ENCODE measurements around the gene PSME3IP1. TPM values are rescaled to one million over a fixed set of nuclear protein-coding genes. Genes with fewer than 3 reads are reported as not detected.
"Not testable (repeated sequence)": the region's sequence is repeated elsewhere in the genome, so short reads cannot be mapped to it uniquely, and the experiment has no call there.

Gene PSME3IP1
- total RNA-seq, 1 donor from 2014 or later: 142 TPM

DNA sequence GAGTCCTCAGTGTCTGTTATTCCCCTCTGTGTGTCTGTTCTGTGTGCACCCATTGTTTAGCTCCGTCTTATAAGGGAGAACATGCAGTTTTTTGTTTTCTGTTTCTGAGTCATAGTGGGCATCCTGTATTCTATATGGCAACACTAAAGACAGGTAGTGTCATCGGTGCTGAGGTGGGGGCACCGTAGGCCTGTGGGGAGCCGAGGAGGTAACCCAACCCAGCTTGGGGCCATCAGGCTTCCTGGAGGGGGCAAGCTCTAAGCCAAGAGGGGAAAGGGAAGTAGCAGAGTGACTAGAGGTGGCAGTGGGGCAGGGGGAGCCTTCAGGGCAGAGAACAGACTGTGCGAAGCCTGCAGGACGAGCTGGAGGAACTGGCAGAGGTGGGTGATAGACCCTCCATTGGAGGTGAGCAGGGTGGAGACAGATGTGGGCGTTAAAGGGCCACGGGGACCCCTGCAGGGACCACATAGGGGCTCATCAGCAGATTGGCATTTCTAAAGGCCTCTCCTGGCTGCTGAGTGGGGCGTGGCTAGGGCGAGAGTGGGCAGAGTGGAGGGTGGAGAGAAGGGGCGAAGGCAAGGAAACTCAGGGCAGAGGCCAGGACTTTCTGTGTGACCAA lies 57.0 kb downstream of the PSME3IP1 start:
- FAIRE-seq (no peak), DNase-seq (ENCODE audit: low spot score in 2 of 2) (no peak)

DNA sequence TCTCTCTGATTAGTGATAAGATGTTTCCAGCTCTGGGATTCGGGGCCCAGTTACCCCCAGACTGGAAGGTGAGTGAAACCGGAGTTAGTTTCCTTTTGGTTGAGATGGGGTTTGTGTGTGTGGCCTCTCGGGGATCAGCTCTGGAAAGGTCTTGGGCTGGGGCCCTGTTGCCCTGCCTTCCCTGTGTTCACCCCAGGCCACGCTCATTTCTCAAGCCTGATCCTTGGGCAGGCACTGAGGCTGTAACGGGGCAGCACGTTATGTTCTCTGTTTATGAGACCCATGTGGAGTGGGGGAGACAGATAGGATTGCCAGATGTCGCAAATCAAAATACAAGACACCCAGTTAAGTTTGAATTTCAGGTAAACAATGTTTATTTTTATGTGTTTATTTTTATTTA lies 58.0 kb downstream of the PSME3IP1 start:
- no peak for FAIRE-seq
- no peak for DNase-seq (ENCODE audit: low spot score in 2 of 2)

DNA sequence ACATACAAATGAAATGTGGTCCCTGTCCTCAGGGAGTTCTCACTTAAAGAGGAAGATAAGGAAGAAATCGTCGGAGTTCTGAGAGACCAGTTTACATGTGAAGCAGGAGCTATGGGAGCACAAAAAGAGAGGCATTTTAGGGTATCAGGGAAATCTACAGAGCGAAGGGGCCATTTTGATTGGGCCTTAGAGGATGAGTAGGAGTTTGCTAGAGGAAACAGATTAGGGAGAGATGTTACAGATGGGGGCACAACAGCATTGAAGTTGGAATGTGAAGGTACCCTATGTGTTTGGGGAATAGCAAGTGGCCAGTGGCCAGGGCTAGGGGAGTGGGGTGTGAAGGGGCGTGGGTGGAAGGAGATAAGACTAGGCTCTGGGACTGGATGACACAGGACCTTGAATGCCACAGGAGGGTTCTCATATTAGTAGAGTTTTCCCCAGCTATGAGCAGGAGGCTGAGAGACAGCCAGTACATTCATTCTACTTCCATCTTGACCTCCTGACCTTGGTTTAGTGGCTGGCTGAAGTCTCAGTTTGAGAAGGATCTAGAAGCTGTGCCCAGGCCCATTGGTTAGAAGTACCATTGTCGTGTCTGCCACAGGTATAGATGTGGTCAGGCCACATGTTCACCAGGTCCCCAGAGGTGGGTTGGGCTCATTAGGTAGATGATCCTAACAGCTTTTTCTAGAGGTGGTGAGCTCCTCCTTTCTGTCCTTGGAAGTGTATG lies 58.6 kb downstream of the PSME3IP1 start:
- DNase-seq (ENCODE audit: low spot score in 2 of 2) (no peak), FAIRE-seq (no peak)

DNA sequence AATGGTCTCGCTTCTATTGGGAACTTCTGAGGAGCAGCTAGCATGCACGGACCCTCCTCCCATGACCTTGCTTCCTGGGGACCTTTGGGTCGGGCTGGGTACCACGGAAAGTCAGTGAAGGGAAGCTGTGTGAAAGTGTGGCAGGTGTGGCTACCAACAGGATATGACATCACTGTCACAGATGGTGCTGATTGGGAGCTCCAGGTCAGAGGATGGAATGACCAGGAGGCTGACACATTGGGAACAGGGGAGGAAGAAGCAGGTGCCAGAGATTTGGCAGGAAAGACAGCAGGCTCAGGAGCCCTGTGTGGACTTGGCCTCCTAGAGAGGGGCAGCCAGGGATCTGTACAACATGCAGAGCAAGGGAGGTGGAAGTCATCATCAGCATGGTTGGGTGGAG lies 59.4 kb downstream of the PSME3IP1 start:
- FAIRE-seq: no peak
- DNase-seq (ENCODE audit: low spot score in 2 of 2): no peak

DNA sequence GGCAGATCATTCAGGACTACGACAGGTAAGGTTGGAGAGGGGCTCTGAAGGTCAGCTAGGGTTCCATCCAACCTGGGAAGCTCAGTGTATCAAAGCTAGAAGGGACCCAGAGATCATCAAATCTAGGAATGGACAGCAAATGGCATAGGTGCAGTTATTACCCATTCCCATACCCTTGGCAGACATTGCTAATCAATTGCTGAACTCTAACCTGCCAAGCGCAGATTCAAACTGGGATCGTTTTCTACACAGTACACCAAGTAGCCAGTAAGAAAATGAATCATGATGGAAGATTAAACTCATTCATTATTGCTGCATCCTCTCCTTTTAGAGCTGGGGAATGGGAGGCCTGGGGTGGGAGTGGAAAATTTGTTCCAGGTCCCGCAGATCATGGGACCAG lies 59.9 kb downstream of the PSME3IP1 start:
- DNase-seq (ENCODE audit: low spot score in 2 of 2) (no peak), FAIRE-seq (no peak)

DNA sequence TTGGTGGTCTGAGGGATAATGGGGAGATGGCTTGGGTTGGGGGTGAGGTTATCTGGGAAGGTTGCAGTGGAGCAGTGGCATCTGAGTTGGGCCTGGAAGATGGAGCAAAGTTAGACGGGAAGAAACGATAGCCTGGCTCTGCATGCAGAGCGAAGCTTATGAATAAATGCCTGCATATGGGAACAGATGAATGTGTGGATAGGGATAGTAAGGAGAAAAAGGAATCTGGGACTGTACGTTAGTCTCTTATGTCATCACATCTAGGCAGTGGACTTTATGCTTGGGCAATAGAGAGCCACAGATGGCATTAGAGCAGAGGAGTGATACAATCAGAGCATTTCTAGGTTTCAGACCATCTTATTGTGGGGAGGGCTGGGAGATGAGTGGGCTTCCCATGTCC lies 60.5 kb downstream of the PSME3IP1 start:
- FAIRE-seq (no peak), DNase-seq (ENCODE audit: low spot score in 2 of 2) (no peak)

DNA sequence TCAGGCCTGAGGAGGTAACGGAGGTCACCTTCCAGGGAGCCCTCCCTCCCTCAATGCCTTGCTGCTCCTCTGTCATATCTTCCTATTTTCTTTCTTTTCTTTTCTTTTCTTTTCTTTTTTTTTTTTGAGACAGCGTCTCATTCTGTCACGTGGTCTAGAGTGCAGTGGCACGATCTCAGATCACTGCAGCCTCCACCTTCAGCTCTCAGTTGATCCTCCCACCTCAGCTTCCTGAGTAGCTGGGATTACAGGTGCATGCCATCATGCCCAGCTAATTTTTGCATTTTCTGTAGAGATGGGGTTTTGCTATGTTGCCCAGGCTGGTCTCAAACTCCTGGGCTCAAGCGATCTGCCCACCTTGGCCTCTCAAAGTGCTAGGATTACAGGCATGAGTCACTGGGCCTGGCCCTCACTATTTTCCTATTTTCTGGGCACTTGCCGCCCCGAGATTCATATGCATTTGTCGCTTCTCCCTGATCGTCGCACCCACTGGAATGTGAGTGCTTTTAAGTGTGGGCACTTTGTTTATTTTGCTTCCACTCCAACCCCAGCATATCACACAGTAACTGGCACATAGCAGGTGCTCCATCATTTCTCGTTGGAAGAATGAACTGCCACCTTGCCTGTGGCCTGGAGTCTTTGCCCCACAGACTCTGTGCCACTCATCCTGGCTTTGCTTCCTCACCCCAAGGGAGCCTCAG lies 61.7 kb downstream of the PSME3IP1 start:
- FAIRE-seq: no peak
- no peak for DNase-seq (ENCODE audit: low spot score in 2 of 2)

DNA sequence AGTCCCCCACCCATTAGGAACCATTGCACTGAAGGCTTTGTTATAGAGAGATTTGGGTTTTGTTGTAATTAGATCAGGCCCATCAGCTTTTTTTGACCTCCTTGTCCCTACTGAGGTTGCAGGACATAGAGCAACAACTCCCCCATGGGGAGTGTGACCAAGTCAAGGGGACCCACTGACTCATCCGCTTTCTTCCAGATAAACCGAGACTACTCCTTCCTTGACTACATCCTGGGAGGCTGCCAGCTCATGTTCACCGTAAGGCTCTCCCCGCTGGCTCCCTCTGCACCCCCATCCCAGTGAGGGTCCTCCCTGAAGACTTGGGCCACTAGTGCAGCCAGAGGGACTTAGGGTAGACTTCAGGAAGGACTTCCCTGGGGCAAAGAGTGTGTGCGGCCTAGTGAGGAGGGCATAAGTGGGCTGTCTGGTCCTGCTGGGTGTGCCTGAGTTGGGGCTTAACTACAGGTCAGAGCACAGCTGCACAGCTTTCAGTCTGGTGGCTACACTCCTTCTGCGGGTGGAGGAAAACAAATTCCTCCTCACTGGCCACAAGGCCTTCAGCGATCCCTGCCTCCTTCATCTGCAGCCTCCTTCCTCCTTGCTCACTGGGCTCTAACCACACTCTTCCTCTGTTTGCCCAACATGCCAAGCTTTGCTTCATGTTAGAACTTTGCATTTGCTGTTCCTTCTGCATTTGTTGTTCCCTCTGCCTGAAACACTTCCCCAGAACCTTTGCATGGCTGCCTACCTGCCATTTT lies 62.4 kb downstream of the PSME3IP1 start:
- no peak for FAIRE-seq
- no peak for DNase-seq (ENCODE audit: low spot score in 2 of 2)

DNA sequence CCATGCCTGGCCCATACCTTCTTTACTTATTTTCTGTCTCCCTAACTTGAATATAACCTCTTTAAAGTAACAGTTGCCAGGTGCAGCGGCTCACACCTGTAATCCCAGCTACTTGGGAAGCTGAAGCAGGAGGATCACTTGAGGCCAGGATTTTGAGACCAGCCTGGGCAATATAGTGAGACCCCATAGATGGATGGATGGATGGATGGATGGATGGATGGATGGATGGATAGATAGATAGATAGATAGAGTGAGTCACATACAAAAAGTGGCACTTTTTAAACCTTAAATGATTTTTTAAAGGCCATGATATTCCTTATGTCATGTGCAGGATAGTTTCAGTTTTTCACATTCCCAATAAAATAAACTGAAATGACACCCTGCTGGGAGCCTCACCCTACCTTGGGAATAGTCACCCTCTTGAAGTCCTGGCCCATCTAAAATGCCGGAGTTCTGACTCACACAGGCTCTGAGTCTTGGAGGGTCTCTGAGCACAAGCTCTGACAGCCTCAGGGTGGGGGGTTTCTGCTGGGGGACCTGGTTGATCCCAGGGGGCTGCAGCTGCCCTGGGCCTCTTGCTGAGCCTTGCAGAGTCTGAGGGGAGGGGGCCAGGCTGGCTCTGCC lies 67.3 kb downstream of the PSME3IP1 start:
- FAIRE-seq: no peak

DNA sequence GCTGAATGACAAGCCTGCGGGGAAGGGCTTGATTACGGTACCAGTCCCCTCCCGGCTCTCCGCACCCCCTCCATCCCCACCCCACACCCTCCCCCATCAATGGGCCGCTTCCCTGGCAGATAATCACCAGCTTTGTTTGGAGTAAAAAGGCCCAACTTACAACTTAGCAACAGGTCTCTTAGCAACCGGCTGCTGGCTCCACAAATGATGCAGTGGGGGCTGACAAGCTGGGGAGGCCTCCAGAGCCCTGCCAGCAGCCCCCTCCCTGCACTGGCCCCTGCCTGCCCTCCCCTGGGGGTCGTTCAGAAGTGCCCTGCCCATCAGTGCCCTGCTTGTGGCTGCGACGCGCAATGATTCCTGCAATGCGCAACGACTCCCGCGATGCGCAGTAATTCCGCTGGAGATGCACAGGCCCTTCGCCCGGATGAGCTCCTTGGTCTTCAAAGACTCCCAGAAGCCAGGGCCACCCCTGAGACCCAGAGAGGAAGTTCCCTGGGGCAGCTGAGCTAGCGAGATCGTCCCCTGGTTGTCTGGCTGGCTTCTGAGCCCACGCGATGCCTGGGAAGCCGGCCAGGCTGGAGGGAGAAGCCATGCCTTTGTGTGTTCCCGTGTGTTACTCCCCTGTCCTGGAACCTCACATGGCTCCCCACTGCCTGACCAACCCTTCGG lies 70.2 kb downstream of the PSME3IP1 start:
- no peak for FAIRE-seq
- peak; percentile 72 to 85 for DNase-seq (ENCODE audit: low spot score in 2 of 2)

More for the DNA sequence above, 67.3 kb downstream of the PSME3IP1 start:
- no peak for DNase-seq (ENCODE audit: low spot score in 2 of 2)

DNA sequence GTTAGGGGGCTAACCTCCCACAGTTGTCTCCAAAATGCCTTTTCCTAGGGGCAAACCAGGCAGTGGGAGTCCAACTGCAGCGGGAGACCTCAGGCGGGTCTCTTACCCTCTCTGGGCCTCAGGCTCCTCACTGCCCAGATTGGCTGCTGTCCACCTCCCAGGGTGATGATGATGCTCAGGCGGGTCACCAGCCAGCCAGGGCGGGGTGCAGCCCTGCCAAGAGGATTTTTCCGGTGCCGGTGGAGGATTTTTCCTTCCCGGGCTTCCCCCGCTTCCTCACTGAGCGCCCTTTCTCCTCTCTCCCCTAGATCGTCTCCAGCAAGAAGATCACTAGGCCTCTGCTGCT lies 70.7 kb downstream of the PSME3IP1 start:
- no peak for FAIRE-seq
- no peak for DNase-seq (ENCODE audit: low spot score in 2 of 2)

DNA sequence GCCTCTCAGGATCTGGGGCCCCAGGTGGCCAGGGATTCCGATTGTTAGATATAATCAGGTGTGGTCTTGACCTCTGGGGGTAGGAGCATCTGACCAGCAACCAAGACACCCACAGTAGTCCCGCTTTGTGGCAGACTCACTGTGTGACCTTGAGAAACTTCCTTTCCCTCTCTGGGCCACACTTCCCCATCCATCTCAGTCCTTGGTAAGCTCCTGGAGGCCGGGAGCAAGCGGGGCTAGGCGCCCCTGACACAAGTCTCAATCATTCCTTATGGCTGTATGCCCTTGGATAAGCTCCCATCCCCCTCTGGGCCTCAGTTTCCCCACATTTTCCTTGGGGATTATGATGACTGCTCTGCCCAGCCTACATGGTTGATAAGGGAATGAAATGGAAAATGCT lies 72.2 kb downstream of the PSME3IP1 start:
- FAIRE-seq: no peak
- no peak for DNase-seq (ENCODE audit: low spot score in 2 of 2)

DNA sequence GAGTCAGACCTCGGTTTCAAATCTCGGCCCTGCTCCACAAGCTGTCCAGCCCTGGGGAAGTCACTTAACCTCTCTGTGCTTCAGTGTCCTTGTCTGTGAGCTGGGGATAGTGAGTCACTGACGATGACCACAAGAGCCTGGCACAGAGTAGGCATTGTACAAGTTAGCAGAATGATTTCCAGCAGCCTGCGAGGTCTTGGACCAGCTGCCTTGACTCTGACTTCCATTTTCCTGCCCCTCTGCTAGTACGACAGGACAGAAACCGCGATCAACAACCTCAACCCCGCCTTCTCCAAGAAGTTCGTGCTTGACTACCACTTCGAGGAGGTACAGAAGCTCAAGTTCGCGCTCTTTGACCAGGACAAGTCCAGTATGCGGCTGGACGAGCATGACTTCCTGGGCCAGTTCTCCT lies 72.8 kb downstream of the PSME3IP1 start:
- FAIRE-seq (no peak), DNase-seq (ENCODE audit: low spot score in 2 of 2) (no peak)

DNA sequence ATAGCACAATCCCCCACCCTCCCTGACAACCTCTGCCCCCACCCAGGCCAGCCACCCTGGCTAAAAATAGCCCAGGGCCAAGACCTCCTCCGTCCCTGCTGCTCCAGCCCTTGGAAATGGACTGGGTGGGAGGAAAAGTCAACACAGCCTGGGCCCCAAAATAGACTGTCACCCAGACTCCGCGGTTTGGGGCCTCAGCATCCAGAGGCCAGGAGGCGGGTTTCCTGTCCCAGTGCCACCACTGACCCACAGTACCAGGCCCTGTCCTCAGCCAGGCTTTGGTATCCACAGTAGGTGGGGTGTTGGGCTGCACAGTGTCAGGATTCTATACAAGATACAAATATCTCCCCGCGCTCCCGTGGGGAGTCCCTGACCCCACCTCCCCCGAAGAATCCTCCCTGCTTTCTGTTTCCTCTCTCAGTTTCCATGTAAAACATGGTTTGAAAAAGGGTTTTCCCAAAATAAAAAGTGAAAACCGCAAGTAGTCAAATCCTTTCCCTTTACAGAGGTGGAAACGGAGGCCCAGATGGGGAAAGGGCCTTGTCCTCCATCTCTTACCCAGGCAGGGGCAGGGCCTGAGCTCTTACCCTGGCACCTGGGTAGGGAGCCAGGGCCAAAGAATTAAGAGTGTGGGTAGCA lies 73.3 kb downstream of the PSME3IP1 start:
- no peak for FAIRE-seq
- peak in 1 of 2 donors; percentile 43 for DNase-seq (ENCODE audit: low spot score in 2 of 2)

DNA sequence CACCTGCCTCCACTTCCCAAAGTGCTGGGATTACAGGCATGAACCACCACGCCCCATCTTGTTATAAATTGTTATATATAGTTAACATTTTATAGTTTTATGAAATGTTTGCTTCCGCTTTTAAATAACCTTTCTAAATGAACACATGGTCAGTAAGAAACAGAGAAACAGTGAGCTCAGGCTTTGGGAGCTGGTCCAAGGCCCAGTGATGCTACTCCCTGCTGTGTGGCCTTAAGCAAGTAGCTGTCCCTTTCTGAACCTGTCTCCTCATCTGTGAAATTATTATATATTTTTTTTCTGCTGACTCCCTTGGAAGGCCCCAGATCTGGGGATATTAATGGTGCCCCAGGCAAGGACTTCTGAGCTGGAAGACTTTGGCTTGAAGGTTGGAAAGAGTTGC lies 74.4 kb downstream of the PSME3IP1 start:
- DNase-seq (ENCODE audit: low spot score in 2 of 2): no peak
- FAIRE-seq: no peak

DNA sequence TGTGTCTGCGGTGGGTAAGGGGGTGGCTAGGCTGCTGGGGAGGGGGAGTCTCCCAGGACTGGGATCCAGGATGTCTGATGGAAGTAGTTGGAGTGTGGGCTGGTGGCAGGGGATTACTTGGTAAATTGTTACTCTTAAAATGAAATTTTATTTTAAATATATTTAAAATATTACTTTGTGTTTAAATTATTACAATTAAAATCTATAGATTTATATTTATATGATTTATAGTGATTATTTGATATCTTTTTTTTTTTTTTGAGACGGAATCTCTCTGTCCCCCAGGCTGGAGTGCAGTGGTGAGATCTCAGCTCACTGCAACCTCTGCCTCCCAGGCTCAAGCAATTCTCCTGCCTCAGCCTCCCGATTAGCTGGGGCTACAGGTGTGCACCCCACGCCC lies 74.9 kb downstream of the PSME3IP1 start:
- FAIRE-seq (no peak), DNase-seq (ENCODE audit: low spot score in 2 of 2) (no peak)

DNA sequence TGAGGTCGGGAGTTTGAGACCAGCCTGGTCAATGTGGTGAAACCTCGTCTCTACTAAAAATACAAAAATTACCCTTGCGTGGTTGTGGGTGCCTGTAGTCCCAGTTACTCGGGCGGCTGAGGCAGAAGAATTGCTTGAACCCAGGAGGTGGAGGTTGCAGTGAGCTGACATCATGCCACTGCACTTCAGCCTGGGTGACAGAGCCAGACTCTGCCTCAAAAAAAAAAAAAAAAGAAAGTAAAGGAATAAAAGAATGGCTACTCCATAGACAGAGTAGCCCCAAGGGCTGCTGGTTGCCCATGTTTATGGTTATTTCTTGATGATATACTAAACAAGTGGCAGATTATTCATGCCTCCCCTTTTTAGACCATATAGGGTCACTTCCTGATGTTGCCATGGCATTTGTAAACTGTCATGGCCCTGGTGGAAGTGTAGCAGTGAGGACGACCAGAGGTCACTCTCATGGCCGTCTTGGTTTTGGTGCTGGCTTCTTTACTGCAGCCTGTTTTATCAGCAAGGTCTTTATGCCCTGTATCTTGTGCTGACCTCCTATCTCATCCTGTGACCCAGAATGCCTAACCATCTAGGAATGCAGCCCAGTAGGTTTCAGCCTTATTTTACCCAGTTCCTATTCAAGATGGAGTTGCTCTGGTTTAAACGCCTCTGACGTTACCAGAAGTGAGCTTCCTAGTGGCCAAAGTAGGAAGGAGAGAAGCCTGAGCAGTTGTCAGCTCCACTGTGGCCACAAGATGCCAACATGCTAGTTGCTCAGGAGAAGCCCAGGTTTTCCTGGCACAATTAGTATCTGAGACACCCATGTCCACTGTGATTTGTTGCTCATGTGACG lies 76.4 kb downstream of the PSME3IP1 start:
- DNase-seq (ENCODE audit: low spot score in 2 of 2); FAIRE-seq: not testable (repeated sequence)

DNA sequence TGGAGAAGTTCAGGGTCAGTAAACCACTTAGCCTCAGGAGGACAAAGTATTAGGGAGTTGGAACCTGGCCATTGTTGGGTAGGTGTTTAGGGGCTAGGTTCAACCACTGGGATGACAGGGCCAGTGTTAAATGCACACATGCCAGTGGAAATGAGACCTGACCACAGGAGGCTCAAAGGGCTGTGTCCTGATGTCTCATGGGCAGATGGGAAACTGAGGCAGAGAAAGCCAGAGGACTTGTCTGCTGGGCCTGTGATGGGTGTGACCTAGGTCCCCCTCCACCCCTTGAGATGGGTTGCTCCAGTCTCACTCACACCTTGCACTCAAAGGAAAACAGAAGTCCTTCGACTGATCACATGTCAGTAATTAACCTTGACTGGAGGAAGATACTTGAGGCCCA lies 77.4 kb downstream of the PSME3IP1 start:
- FAIRE-seq: no peak

More for the DNA sequence above, 77.4 kb downstream of the PSME3IP1 start:
- DNase-seq (ENCODE audit: low spot score in 2 of 2): no peak

Data from frontal cortex (tissue), 4 donors.